GM18951 (cell line): ENCODE results near the gene ALG12.

Experiments used
- POLR2A ChIP-seq: IDR thresholded peaks from 4 replicates; pipeline ENCODE4 v1.6.1; 2011; ENCODE audit warnings: mild to moderate bottlenecking; ENCODE audit not compliant: insufficient read length, insufficient read depth; ENCODE audit errors: extremely low read depth
- in situ Hi-C: fragments of 300-500 bp; cut with MboI; formaldehyde crosslinking; loops from one replicate; pipeline ENCODE4 v1.12.0; 2022; ENCODE audit warnings: low sequenced_read_pairs, mixed read lengths, inconsistent platforms; ENCODE audit not compliant: unreplicated experiment

ALG12 gene

DNA sequence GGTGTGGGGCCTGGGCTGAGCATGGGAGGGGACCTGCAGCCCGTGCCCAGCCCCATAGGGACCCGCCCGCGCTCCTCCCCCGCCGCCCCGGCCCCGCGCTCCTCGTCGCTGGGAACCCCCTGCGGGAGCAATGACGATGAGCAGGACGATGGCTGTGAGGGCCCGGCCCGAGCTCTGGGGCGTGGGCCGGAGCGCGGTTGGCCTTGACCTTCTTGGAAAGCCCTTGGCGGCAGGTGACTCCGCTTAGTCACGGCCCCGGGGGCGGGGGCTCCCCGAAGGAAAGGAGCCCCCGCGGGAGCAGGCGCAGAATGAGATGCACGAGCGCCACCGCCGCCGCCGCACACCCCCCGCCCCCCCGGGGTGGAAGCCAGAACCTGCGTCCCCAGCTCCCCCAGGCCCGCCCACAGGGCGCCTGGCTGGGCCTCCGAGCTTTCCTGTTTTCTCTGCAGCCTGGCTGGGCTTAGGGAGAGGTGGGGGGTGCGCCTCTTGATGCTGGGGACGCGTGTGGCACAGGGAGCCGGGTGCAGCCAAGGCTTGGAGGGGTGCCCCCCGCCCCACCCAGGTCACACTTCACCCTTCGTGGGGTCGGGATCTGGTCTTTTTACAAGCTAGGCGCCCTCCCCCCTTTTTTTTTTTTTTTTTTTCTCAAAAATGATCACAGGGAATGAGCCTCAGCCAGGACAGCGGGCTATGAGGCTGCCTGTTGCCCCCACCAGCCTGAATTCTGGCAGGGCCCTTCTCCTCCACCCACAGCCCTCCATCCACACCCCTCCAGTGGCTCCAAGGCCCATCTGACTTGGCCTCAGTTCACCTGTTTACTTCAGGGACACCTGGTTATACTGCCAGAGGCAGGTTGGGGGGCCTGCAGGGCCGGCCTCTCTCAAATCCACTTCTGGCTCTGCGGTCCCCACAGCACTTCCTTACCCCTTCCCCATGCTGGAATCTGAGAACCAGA is 18.1 kb upstream of the ALG12 start:
- peak; percentile 55 for TF ChIP-seq POLR2A
- in situ Hi-C loops = loop anchor here (25.0 kb wide), 1 partner anchor 276 kb away; the partner anchor contains the start of gene SELENOO

DNA sequence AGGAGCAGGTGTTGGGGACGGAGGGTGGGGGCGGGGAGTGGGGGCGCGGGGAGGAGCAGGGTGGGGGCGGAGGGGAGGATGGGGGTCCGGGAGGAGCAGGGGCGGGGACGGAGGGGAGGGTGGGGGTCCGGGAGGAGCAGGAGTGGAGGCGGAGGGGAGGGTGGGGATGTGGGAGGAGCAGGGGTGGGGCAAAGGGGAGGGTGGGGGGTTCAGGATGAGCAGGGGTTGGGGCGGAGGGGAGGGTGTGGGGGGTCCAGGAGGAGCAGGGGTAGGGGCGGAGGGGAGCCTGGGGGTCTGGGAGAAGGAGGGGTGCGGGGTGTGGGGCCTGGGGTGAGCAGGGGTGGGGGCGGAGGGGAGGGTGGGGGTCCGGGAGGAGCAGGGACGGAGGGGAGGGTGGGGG is 17.3 kb upstream of the ALG12 start:
- in situ Hi-C loops = loop anchor here (25.0 kb wide), 1 partner anchor 277 kb away; the partner anchor contains the start of gene SELENOO
- TF ChIP-seq POLR2A = no peak

DNA sequence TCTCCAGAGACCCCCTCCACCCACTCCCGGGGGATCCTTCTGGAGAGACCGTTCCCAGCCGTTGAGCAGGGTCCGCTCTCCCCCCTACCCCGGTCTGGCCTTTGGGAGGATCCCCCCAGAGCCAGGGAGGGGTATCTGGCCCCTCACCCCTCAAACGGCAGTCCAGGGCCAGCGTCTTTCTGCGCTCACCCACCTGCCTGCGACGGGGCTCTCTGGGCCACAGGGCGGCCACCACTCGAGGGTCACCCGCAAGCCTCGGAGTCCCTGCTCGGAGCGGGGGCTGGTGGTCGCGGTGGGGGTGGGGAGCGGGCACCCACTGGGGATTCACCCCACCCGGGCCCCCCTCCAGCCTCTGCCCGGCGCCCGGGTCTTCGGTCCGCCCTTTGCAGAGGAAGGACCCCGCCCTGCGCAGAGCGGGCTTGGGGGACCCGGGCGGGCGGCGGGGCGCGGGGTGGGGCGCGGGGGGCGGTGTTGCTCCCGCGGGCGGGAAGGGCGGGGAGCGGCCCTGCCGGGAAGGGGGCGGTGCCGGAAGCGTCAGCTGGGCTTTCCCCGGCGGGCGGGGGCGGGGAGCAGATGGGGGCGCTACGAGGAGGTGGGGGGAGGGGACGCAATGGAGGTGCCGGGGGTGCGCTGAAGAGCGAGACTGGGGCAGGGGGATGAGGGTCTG is 16.8 kb upstream of the ALG12 start:
- in situ Hi-C loops = loop anchor here (5.0 to 25.0 kb wide), 2 partner anchors 97 to 277 kb away; partner anchors contain the start of gene SELENOO
- TF ChIP-seq POLR2A = no peak

DNA sequence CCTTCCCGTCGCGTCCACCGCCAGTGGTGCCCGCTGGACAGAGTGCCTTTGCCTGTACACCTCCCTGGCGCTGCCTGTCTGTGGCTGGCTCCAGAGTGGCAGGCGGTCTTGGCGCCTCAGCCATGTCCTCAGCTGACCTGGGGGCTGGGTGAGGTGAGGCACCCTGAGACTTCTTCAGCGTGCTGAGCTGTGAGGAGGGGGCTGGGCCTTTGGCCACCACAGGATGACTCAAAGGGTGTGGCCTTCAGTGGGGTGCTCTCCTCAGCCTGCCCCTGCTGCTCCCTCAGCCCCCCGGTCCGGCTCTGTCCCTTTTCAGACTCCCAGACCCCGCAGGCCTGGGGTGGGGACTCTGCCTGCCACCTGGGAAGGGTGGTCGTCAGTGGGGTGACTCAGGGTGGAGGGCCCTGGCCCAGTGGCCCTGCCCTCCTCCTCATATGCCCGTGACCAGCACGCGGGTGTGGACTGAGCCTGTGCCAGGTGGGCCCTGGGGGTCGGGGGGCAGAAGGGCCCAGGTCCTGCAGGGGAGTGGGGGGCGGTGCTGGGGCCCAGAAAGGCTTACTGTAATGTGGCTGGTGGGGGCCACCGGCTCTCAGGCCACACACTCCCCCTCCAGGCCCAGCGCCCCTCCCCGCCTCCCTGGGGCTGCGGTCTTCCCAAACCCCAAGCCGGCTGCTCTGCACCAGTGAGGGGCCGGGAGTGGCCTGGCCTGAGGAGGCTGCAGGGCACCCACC is 16.1 kb upstream of the ALG12 start:
- in situ Hi-C loops = loop anchor here (5.0 to 25.0 kb wide), 2 partner anchors 98 to 278 kb away; partner anchors contain the start of gene SELENOO
- TF ChIP-seq POLR2A = peak; percentile 17

DNA sequence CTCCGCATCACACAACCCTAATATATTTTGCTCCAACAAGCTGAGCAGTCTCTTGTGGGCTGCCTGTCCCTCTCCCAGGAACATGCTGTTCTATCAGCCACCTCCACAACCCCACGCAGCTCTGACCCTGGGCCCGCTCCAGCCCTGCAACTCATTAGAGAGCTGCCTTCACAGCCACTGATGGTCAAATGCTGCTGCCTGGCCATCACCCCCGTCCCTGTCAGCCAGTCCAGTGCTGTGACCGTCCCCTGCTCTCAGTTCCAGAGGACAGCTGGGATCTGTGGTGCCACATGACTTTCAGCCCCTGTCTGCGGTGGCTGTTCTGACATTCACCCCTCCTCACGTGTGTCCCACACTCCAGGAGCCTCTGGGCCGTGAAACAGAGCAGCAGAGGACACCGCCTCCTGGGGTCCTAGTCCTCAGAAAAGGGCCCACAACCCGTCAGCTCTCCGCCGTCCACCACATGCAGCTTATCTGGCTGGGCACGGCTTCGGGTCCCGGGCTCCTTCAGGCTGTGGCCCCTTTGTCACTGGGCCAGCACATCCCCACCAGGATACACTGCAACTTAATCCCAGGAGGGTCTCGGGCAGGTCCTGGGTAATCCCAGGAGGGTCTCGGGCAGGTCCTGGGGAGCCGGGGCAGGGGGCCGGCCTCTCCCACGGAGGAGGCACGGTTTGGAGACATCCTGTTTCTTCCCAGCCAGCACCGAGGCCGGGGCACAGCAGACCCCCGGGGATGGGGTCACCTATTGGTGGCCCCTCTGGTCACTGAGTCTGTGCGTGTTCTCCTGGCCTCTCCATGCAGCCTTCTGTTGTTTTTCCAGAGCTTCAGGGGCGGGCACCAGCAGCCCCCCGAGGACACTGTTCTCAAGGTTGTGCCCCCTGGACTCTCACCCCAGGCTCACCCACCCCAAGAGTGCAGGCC is 15.3 kb upstream of the ALG12 start:
- peak; percentile 15 for TF ChIP-seq POLR2A
- in situ Hi-C loops = loop anchor here (5.0 to 25.0 kb wide), 2 partner anchors 99 to 279 kb away; partner anchors contain the start of gene SELENOO

DNA sequence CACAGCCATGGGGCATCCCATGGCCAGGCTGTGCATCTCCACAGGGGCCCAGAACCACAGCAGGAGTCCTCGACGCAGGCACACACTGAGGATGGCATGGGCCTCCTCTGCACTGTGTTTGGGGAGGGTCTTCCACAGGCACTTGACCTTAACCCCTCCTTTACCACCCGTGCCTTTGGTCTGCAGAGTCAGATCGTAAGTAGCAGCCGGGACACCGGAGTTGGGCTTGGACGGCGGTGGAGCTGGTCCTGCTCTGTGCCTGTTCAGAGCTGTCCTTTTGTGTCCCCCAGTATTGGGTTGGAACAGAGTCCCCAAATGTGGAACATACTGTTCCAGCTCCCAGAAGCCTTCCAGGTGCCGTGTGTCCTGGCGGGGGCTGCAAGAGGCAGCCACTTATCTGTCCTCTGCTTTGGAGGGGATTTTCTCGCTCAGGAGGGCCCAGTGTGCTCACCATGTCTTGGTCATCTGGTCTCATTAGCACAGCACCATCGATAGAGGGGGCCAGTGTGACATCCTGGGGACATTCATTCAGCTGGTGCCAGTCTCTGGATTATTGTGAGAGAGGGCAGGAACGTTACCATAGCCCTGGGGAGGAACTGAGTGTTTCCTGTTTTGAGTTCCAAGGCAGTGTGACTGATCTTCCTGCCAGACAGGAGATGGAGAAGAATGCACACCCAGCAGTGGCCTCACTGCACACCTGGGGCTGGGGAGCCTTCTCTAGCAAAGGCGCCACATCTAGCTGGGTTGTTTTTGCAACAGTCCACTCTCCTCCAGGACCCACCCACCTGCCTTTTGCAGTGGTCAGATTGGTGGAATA is 12.6 kb upstream of the ALG12 start:
- no peak for TF ChIP-seq POLR2A
- in situ Hi-C loops = loop anchor here (5.0 to 25.0 kb wide), 2 partner anchors 101 to 281 kb away; partner anchors contain the start of gene SELENOO

DNA sequence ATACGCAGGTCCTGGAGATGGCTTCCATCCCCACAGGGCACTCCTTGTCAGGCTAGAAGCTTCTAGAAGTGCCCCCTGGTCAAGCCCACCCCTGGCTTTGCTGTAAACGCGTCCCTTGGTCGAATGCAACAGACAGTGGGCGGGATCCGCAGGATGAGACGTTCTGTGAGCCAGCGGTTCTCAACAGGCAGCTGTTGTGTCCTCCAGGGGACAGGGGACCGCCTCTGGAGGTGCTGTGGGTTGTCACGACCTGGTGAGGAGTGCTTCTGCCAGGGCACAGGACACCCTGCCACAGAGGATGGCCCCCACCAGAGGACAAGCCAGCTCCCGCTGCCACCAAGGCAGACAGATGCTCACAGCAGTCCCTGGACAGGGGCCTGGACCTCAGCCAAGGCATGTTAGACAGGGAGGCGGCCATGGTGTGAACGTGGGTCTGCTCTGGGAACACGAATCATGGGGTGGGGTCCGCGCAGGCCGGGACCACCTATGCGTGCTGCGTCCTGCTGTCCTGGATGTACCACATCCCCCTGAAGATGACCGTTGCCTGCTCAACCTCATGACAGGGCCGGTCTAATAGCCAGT is 11.8 kb upstream of the ALG12 start:
- TF ChIP-seq POLR2A = no peak
- in situ Hi-C loops = loop anchor here (5.0 to 25.0 kb wide), 2 partner anchors 102 to 282 kb away; partner anchors contain the start of gene SELENOO

DNA sequence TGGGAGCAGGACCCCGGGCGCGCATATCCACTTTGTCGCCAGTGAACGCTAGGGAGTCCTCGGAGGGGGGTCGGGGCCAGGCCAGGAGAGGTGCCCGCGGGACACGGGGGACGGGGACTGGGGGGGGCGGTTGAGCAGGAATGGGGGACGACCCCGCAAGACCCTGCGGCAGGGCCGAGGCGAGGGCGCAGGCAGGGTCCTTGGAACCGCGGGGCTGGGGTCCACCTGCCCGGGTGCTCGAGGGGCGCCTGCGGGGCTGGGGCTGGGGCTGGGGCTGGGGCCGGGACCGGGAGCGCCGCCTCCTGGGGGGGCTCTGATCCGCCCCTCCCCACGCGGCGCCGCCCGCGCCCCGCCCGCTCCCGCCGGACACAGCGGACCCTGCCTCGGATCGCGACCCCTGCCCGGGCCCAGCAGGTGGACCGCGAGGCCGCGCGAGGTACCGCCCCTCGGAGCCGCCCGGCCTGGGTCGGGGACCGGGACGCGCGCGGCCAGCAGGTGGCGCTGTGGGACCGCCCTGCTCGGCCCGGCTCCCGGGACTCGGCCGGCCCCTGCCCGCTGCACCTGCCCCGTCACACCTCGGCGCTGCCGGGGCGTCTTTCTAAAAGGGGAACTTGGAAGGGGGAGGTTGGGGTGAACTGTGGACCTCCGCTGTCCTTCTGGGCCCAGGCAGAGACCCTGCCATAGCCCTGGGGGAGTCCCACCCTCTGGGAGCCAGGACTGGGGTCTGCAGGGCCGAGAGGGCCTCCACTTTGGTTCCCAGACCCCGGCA is 11.2 kb upstream of the ALG12 start:
- in situ Hi-C loops = loop anchor here (25.0 kb wide), 1 partner anchor 283 kb away; the partner anchor contains the start of gene SELENOO
- no peak for TF ChIP-seq POLR2A

DNA sequence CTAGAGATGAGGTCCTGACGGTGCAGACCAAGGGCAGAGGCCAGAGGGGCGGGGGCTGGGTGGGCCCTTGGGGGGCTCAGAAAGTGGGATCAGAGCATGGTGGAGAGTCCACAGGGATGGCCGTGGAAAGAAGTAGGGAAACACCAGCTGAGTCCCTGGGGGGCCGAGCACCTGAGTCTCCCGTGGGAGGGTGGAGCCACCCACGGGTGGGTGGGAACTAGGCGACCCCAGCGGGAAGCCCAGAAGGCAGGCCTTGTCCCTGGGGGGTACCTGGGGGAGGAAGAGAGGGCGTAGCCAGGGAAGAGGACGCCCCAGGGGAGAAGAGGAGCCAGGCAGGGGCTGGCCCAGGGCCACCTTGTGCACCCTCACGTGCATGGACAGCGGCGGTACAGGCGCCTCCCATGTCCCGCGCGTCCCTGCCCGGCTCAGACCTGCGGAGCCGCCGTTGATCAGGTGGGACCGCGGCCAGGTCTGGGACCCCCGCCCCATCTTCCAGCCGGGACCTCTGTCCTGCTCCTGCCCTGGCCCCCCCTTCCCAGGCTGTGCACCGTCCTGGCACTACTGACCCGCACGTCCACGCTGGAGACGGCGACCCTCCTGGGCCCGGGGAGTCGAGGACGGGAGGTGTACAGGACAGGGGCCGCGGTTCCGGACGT is 10.4 kb upstream of the ALG12 start:
- in situ Hi-C loops = loop anchor here (25.0 kb wide), 1 partner anchor 284 kb away; the partner anchor contains the start of gene SELENOO
- TF ChIP-seq POLR2A = no peak
